ENCODE results near the gene EVA1A.
"Not testable (repeated sequence)": the region's sequence is repeated elsewhere in the genome, so short reads cannot be mapped to it uniquely, and the experiment has no call there.

EVA1A gene

GRCh38 chr2:75516378-75517360 is 44.1 kb downstream of the EVA1A start:
- DNase-seq, result no peak

GRCh38 chr2:75515584-75516368 is 45.0 kb downstream of the EVA1A start:
- no peak for DNase-seq

- no peak for DNase-seq
Measured at GRCh38 chr2:75513616-75514170, 47.0 kb downstream of the EVA1A start.

GRCh38 chr2:75512455-75513212 is 48.1 kb downstream of the EVA1A start:
- no peak for DNase-seq

- no peak for DNase-seq
Measured at GRCh38 chr2:75506101-75506697, 54.5 kb downstream of the EVA1A start.

GRCh38 chr2:75505012-75505411 is 55.7 kb downstream of the EVA1A start:
- DNase-seq, result no peak

- no peak for DNase-seq
Measured at GRCh38 chr2:75503048-75503607, 57.6 kb downstream of the EVA1A start.

GRCh38 chr2:75500633-75501032 is 60.1 kb downstream of the EVA1A start:
- DNase-seq, result no peak

- no peak for DNase-seq
Measured at GRCh38 chr2:75499534-75499933, 61.2 kb downstream of the EVA1A start.

GRCh38 chr2:75498907-75499306 is 61.8 kb downstream of the EVA1A start:
- no peak for DNase-seq

- no peak for DNase-seq
Measured at GRCh38 chr2:75497256-75497655, 63.5 kb downstream of the EVA1A start.

GRCh38 chr2:75495862-75496261 is 64.9 kb downstream of the EVA1A start:
- DNase-seq, result no peak

GRCh38 chr2:75494137-75494769 is 66.5 kb downstream of the EVA1A start:
- DNase-seq, result no peak

- DNase-seq, result no peak
Measured at GRCh38 chr2:75493230-75493629, 67.5 kb downstream of the EVA1A start.

- no peak for DNase-seq
Measured at GRCh38 chr2:75491129-75491753, 69.5 kb downstream of the EVA1A start.

- no peak for DNase-seq
Measured at GRCh38 chr2:75489721-75490120, 71.0 kb downstream of the EVA1A start.

GRCh38 chr2:75488157-75488556 is 72.6 kb downstream of the EVA1A start:
- DNase-seq, result no peak

GRCh38 chr2:75486735-75487134 is 74.0 kb downstream of the EVA1A start:
- DNase-seq, result not testable (repeated sequence)

- DNase-seq, result no peak
Measured at GRCh38 chr2:75484840-75485239, 75.9 kb downstream of the EVA1A start.

- no peak for DNase-seq
Measured at GRCh38 chr2:75483878-75484277, 76.9 kb downstream of the EVA1A start.

GRCh38 chr2:75482398-75482797 is 78.3 kb downstream of the EVA1A start:
- DNase-seq, result no peak

Measured in right forelimb (tissue), 1 donor.